Measurements from ENCODE around the gene BTLA. TPM values are rescaled to one million over a fixed set of nuclear protein-coding genes. Genes with fewer than 3 reads are reported as not detected.

Gene BTLA
- polyA plus RNA-seq, 3 donors = 0.05 TPM; not detected in 2

DNA sequence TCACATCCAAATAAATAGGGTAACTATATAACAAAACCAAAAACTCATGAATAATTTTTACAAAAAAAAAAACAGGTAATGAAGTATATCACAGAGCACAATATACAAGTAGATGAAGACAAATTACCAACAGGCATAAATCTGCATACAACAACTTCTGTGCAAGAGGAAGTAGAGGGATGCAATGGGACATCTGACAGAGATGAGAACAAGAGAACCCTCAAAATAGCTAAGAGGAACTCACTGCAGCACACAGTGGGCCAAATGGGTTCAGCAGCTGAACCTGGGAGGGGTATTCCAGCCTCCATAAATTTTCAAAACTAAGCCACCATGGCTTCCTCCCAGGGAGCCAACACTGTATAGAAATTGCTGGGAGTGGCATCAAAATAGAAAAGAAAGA, 9.6 kb upstream of the BTLA start:
- no peaks in the 10 kb centered on the region for H3K36me3 ChIP-seq (replicated peaks in 1 of 2; ENCODE audit: control insufficient read depth in 1 of 2, insufficient read depth in 2 of 2, low read length in 2 of 2)
- intact Hi-C loops (cut with micrococcal nuclease) = no loop called here
- Mint-ChIP-seq H3K4me1 (peaks cover 20% of the 10 kb centered on the region), H3K27ac (peak overlapping the region in 2 of 7 donors; percentile 12 to 65), H3K4me3 (no peak overlapping the region), H3K36me3 (peaks cover 2 to 6% of the 10 kb centered on the region in 2 donors), H3K9me3 (peaks cover 5 to 19% (median 13%) of the 10 kb centered on the region in 7 donors), H3K27me3 (ENCODE audit: low read depth in 3 of 3) (no peaks in the 10 kb centered on the region)
- H3K79me2 ChIP-seq (ENCODE audit: insufficient read depth, low read length) = no peaks in the 10 kb centered on the region
- H3K9me3 ChIP-seq (replicated peaks in 1 of 2; ENCODE audit: control insufficient read depth in 1 of 2, insufficient read depth in 1 of 2, low read length in 2 of 2) = peaks cover 0 to 8% of the 10 kb centered on the region in 2 donors
- H3K27me3 ChIP-seq (ENCODE audit: control insufficient read depth in 2 of 2, insufficient read depth in 2 of 2, low read length in 2 of 2) = no peaks in the 10 kb centered on the region
- H3K4me1 ChIP-seq (ENCODE audit: control insufficient read depth in 1 of 2, insufficient read depth in 2 of 2, low read length in 2 of 2) = no peaks in the 10 kb centered on the region
- no peak overlapping the region for H3K4me2 ChIP-seq (replicated peaks; ENCODE audit: extremely low read depth, low read length, poor library complexity, severe bottlenecking)
- H4K20me1 ChIP-seq (ENCODE audit: insufficient read depth, low read length) = no peaks in the 10 kb centered on the region
- no peak for TF ChIP-seq CTCF (IDR thresholded peaks at IDR 0.05)
- no peak overlapping the region for H3K4me3 ChIP-seq (replicated peaks in 1 of 3; ENCODE audit: low read depth in 2 of 3, low read length in 3 of 3)
- no peak overlapping the region for H3K9ac ChIP-seq (ENCODE audit: insufficient read depth, low read length, poor library complexity, severe bottlenecking)
- H3K27ac ChIP-seq (ENCODE audit: low read depth in 1 of 2, low read length in 2 of 2) = no peak overlapping the region
- H2AFZ ChIP-seq (ENCODE audit: insufficient read depth, low read depth, low read length, poor library complexity, severe bottlenecking) = no peak overlapping the region
- peak in 2 of 3 donors; percentile 4 to 5 for DNase-seq

- Histone ChIP-seq H4K20me1 (ENCODE audit: insufficient read depth, low read length) (no peaks in the 10 kb centered on the region), H3K27ac (ENCODE audit: low read depth in 1 of 2, low read length in 2 of 2) (no peak overlapping the region), H3K4me3 (replicated peaks in 1 of 3; ENCODE audit: low read depth in 2 of 3, low read length in 3 of 3) (no peak overlapping the region), H3K4me1 (ENCODE audit: control insufficient read depth in 1 of 2, insufficient read depth in 2 of 2, low read length in 2 of 2) (no peaks in the 10 kb centered on the region), H3K36me3 (replicated peaks in 1 of 2; ENCODE audit: control insufficient read depth in 1 of 2, insufficient read depth in 2 of 2, low read length in 2 of 2) (no peaks in the 10 kb centered on the region), H2AFZ (ENCODE audit: insufficient read depth, low read depth, low read length, poor library complexity, severe bottlenecking) (no peak overlapping the region), H3K27me3 (ENCODE audit: control insufficient read depth in 2 of 2, insufficient read depth in 2 of 2, low read length in 2 of 2) (no peaks in the 10 kb centered on the region), H3K79me2 (ENCODE audit: insufficient read depth, low read length) (no peaks in the 10 kb centered on the region), H3K9me3 (replicated peaks in 1 of 2; ENCODE audit: control insufficient read depth in 1 of 2, insufficient read depth in 1 of 2, low read length in 2 of 2) (peaks cover 0 to 5% of the 10 kb centered on the region in 2 donors), H3K4me2 (replicated peaks; ENCODE audit: extremely low read depth, low read length, poor library complexity, severe bottlenecking) (no peak overlapping the region), H3K9ac (ENCODE audit: insufficient read depth, low read length, poor library complexity, severe bottlenecking) (no peak overlapping the region)
- Mint-ChIP-seq H3K36me3 (peaks cover 2 to 6% of the 10 kb centered on the region in 2 donors), H3K27me3 (ENCODE audit: low read depth in 3 of 3) (no peaks in the 10 kb centered on the region), H3K9me3 (peaks cover 5 to 19% (median 13%) of the 10 kb centered on the region in 7 donors), H3K27ac (no peak overlapping the region), H3K4me1 (peaks cover 21% of the 10 kb centered on the region), H3K4me3 (no peak overlapping the region)
- no peak for DNase-seq
- no peak for TF ChIP-seq CTCF (IDR thresholded peaks at IDR 0.05)
- intact Hi-C loops (cut with micrococcal nuclease) = no loop called here
- 80% methylated on average over 1 of the region's 2 CpGs for WGBS (ENCODE audit: insufficient coverage)
These were observed 9.0 kb upstream of the BTLA start for GRCh38 chr3:112508261-112508660.

Data from CD14-positive monocyte (primary cell).